ENCODE results near the gene ORMDL3.

ORMDL3 gene

DNA sequence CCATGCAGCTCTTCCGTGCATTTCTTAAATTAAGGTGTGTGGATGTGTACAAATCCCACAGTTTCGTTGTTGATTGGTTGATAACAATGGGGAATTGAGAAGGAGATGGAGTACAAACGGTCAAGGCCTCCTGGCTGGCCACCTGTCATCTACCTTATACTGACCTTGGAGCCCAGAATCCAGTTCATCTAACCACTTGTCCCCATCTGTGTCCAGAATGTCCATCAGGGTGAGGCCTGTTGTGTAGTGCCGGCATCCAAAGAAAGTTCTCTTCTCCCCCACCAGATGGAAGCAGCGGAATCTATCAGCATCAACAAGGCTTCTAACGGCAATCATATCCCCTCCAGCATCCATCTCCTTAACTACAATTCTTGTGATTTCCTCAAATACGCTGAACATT lies 10.5 kb downstream of the ORMDL3 start:
- Histone ChIP-seq H2AFZ (ENCODE audit: low read depth, low read length) (no peak overlapping the region), H3K4me3 (ENCODE audit: low read length) (0 out of 2 replicates have a peak overlapping the region, but pooled peaks have one; percentile 11), H3K36me3 (replicated peaks; ENCODE audit: low read depth, low read length) (peaks cover 25% of the 10 kb centered on the region), H3K4me1 (ENCODE audit: low read length) (peaks cover 42% of the 10 kb centered on the region), H4K20me1 (ENCODE audit: insufficient read depth, low read length) (no peaks in the 10 kb centered on the region), H3K4me2 (ENCODE audit: low read length) (peak overlapping the region; percentile 54), H3K79me2 (ENCODE audit: low read length) (no peaks in the 10 kb centered on the region), H3K27ac (ENCODE audit: low read length) (no peak overlapping the region), H3K9ac (ENCODE audit: low read length) (no peak overlapping the region), H3K27me3 (ENCODE audit: low read depth, low read length) (no peaks in the 10 kb centered on the region), H3K9me3 (ENCODE audit: insufficient read depth, low read length) (no peaks in the 10 kb centered on the region)
- TF ChIP-seq CTCF (IDR thresholded peaks at IDR 0.05; ENCODE audit: low read depth, low read length) (peak; percentile 19), EZH2phosphoT487 (IDR thresholded peaks at IDR 0.05; ENCODE audit: low read depth) (no peak)

DNA sequence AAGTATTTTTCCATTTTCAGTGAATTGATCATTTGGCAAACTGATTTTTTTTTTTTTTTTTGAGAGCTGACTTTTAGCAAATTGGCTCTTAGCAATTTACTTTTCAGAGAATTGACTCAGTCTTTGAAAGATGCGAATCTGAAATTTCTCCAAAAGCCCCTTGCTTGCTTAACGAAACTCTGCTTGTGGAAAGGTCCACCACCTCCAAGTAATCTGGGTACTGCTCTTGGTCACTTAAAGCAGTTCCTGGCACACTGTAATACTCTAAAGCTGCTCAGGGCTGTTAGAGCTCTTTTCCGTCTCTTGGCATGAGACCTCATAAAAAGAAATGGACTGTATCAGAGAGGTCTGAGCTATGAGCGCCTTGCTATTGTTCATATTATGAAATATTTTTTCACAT lies 11.8 kb downstream of the ORMDL3 start:
- Histone ChIP-seq H4K20me1 (ENCODE audit: insufficient read depth, low read length) (no peaks in the 10 kb centered on the region), H3K36me3 (replicated peaks; ENCODE audit: low read depth, low read length) (peaks cover 27% of the 10 kb centered on the region), H3K9ac (ENCODE audit: low read length) (peak overlapping the region; percentile 26; the same call in 1 of the 2 replicates), H3K79me2 (ENCODE audit: low read length) (no peaks in the 10 kb centered on the region), H3K4me2 (ENCODE audit: low read length) (peak overlapping the region; percentile 51), H3K4me1 (ENCODE audit: low read length) (peaks cover 29% of the 10 kb centered on the region), H3K27ac (ENCODE audit: low read length) (peak overlapping the region; percentile 51), H3K27me3 (ENCODE audit: low read depth, low read length) (no peaks in the 10 kb centered on the region), H3K4me3 (ENCODE audit: low read length) (no peak overlapping the region), H3K9me3 (ENCODE audit: insufficient read depth, low read length) (no peaks in the 10 kb centered on the region), H2AFZ (ENCODE audit: low read depth, low read length) (no peak overlapping the region)
- no peak for TF ChIP-seq EZH2phosphoT487 (IDR thresholded peaks at IDR 0.05; ENCODE audit: low read depth)
- TF ChIP-seq CTCF (IDR thresholded peaks at IDR 0.05; ENCODE audit: low read depth, low read length) = no peak

- Histone ChIP-seq H3K27me3 (ENCODE audit: low read depth, low read length) (no peaks in the 10 kb centered on the region), H3K36me3 (replicated peaks; ENCODE audit: low read depth, low read length) (peaks cover 26% of the 10 kb centered on the region), H3K4me3 (ENCODE audit: low read length) (no peak overlapping the region), H3K9ac (ENCODE audit: low read length) (no peak overlapping the region), H4K20me1 (ENCODE audit: insufficient read depth, low read length) (no peaks in the 10 kb centered on the region), H3K4me1 (ENCODE audit: low read length) (peaks cover 22% of the 10 kb centered on the region), H3K27ac (ENCODE audit: low read length) (no peak overlapping the region), H3K4me2 (ENCODE audit: low read length) (no peak overlapping the region), H3K9me3 (ENCODE audit: insufficient read depth, low read length) (no peaks in the 10 kb centered on the region), H3K79me2 (ENCODE audit: low read length) (no peaks in the 10 kb centered on the region), H2AFZ (ENCODE audit: low read depth, low read length) (no peak overlapping the region)
- no peak for TF ChIP-seq CTCF (IDR thresholded peaks at IDR 0.05; ENCODE audit: low read depth, low read length)
- no peak for TF ChIP-seq EZH2phosphoT487 (IDR thresholded peaks at IDR 0.05; ENCODE audit: low read depth)
Observed at GRCh38 chr17:39913989-39914388, 13.4 kb downstream of the ORMDL3 start.

DNA sequence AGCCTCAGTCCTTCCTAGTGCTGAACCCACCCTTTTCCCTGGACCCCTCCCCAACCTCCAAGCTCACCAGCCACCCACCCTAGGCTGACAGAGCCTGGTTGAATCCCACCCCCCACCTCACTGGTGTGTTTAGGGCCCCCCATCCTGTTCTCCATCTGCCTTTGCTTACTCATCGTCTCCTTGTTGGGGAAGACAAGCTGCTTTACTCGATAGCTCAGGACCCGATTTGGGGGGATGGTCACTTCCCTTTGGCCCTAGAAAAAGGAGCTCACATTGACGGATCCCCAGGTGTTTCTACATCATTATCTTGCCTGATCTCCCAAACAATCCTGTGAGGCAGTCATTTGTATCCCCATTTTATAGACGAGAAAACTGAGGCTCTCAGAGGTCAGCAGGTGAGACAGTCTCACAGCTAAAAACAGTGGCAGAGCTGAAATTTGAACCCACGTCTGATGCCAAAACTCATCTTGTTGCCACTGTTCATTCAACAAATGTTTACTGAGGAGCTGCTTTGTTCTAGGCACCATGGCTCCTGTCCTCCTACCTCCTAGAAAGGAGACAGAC lies 18.5 kb downstream of the ORMDL3 start:
- no peak overlapping the region for H3K4me2 ChIP-seq (ENCODE audit: low read length)
- no peaks in the 10 kb centered on the region for H3K4me1 ChIP-seq (ENCODE audit: low read length)
- H3K9me3 ChIP-seq (ENCODE audit: insufficient read depth, low read length) = no peaks in the 10 kb centered on the region
- no peaks in the 10 kb centered on the region for H3K79me2 ChIP-seq (ENCODE audit: low read length)
- H3K9ac ChIP-seq (ENCODE audit: low read length) = no peak overlapping the region
- H3K4me3 ChIP-seq (ENCODE audit: low read length) = no peak overlapping the region
- TF ChIP-seq CTCF (IDR thresholded peaks at IDR 0.05; ENCODE audit: low read depth, low read length) (no peak), EZH2phosphoT487 (IDR thresholded peaks at IDR 0.05; ENCODE audit: low read depth) (no peak)
- no peaks in the 10 kb centered on the region for H3K27me3 ChIP-seq (ENCODE audit: low read depth, low read length)
- no peaks in the 10 kb centered on the region for H4K20me1 ChIP-seq (ENCODE audit: insufficient read depth, low read length)
- no peak overlapping the region for H2AFZ ChIP-seq (ENCODE audit: low read depth, low read length)
- no peak overlapping the region for H3K27ac ChIP-seq (ENCODE audit: low read length)
- peaks cover 16% of the 10 kb centered on the region for H3K36me3 ChIP-seq (replicated peaks; ENCODE audit: low read depth, low read length)

All from OCI-LY3 (cell line).